Fibroblast of villous mesenchyme (primary cell): ENCODE measurements around the gene ESRRB. TPM values are rescaled to one million over a fixed set of nuclear protein-coding genes. Genes with fewer than 3 reads are reported as not detected.

Experiments
- DNase-seq: peaks from one replicate; pipeline ENCODE4 v3.0.0-alpha.2; 2010; ENCODE audit warnings: low read depth
- H3K4me3 ChIP-seq: 2 replicates; pipeline ENCODE4 v1.5.1; 2011; ENCODE audit warnings: low read depth, mild to moderate bottlenecking, low read length
- total RNA-seq: library from RNA; depleted of rRNA; stranded (reverse); fragments of >200 nt; gene quantifications from 2 replicates; pipeline ENCODE4 v1.2.3, GENCODE V29; 2012
- TF ChIP-seq, protein P1 (sequence below): IDR thresholded peaks from 2 replicates; pipeline ENCODE4 v1.5.1; 2012; ENCODE audit warnings: low read depth, mild to moderate bottlenecking, low read length; ENCODE audit not compliant: insufficient read depth

ESRRB gene
- total RNA-seq, 1 donor, result not detected

DNA sequence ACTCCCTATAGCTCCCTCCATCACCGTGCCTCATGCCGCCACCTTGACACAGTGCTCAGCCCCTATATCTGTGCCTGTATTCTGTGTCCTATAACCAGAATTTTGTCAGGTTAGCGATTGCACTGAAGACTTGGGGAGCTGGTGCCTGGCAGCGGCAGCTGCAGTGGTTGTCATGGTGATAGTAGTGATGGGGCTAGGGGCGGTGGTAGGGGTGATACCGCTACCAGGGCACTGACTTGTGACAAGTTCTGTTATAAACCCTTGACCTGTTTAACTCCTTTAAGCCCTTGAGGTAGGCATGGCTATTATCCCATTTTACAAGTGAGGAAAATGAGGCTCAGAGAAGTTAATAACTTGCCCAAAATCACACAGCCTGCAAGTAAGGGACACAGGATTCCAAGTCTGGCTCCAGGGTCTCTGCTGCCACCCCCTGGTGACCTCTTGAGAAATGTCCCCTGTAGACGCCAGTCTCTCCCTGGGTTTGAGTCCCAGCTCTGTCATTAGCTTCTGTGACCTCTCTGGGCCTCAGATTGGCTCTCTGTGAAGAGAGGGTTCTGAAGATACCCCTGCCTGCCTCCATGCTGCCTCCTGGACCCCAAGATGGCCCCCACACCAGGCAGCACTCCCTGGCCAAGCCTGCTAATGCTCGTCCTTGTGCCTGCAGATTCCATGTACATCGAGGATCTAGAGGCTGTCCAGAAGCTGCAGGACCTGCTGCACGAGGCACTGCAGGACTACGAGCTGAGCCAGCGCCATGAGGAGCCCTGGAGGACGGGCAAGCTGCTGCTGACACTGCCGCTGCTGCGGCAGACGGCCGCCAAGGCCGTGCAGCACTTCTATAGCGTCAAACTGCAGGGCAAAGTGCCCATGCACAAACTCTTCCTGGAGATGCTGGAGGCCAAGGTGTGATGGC, 121.9 kb downstream of the ESRRB start:
- no peak overlapping the region for H3K4me3 ChIP-seq
- no peak for DNase-seq
- TF ChIP-seq, protein P1, sequence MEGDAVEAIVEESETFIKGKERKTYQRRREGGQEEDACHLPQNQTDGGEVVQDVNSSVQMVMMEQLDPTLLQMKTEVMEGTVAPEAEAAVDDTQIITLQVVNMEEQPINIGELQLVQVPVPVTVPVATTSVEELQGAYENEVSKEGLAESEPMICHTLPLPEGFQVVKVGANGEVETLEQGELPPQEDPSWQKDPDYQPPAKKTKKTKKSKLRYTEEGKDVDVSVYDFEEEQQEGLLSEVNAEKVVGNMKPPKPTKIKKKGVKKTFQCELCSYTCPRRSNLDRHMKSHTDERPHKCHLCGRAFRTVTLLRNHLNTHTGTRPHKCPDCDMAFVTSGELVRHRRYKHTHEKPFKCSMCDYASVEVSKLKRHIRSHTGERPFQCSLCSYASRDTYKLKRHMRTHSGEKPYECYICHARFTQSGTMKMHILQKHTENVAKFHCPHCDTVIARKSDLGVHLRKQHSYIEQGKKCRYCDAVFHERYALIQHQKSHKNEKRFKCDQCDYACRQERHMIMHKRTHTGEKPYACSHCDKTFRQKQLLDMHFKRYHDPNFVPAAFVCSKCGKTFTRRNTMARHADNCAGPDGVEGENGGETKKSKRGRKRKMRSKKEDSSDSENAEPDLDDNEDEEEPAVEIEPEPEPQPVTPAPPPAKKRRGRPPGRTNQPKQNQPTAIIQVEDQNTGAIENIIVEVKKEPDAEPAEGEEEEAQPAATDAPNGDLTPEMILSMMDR, result no peak

DNA sequence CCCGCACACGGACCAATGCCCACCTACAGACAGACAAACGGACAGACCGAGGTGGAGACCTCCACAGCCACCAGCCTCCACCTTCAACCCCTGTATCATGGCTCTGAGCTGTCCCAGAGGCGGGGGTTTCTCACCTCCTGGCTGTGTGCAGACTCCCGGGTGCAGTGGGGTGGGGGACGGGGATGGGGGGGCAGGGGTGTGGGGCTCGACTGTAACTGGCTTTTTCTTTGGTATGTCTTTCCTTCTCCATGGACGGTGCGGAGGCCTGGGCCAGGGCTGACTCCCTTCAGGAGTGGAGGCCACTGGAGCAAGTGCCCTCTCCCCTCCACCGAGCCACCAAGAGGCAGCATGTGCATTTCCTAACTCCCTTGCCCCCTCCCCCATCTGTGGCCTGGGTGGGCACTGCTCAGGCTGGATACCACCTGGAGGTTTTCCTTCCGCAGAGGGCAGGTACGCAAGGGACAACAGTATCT, 122.6 kb downstream of the ESRRB start:
- no peak overlapping the region for H3K4me3 ChIP-seq
- TF ChIP-seq, protein P1, result no peak
- no peak for DNase-seq

DNA sequence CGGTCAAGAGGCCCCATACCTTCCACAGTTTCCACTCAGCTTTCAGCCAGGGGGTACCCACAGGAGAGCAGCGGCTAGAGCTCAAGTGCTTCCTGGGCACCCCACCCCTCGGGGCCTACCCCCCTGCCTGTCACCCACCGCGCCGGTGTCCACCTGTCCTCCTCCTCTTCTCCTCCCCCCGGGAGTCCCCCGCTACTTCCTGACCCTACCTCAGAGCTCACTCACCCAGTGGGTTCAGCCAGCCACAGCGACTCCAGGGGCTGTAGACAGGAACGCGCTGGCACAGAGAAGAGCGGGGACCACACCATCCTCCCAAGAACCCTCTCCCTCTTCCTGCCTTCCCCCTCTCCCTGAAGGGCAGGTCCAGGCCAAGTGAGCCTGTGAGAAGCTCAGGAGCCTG, 123.0 kb downstream of the ESRRB start:
- no peak for DNase-seq
- TF ChIP-seq, protein P1, result no peak
- H3K4me3 ChIP-seq, result no peak overlapping the region

DNA sequence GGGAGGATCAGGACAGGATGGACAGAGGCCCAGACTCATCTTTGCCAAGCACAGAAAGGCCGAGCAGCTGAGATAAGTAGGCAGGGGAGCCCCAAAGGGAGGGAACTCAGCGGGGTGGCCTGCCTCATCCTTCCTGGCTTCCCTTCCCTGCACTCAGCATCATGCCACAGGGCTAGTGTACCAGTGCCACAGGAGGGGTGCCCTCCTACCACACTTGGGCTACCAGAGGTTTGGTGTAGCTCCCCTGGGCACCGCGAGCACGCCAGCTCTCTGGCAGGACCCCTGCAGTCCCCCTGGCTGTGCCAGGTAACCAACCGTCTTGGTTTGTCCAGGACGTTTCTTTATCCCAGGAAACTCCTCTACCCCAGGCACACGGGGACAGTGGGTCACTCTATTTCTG, 123.5 kb downstream of the ESRRB start:
- no peak overlapping the region for H3K4me3 ChIP-seq
- TF ChIP-seq, protein P1, result no peak
- DNase-seq, result no peak

DNA sequence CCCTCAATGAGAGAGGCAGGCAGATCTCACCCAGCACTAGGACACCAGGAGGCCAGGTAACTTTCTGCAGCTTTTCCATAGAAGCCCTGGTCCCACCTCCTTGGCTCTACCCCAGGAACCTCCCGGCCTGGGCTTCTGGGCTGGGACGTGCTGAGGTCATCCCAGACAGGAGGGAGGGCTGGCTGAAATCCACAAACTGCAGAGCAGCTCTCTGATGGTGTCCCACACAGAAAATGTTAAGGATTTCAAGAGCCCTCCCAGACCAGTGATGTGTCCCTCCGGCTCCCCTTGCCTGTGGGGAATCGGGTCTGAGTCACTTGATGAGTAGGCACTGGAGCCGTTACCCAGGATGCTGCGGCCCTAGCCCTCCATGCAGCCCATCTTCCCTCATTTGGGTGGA, 124.1 kb downstream of the ESRRB start:
- no peak overlapping the region for H3K4me3 ChIP-seq
- DNase-seq, result no peak
- TF ChIP-seq, protein P1, result no peak

DNA sequence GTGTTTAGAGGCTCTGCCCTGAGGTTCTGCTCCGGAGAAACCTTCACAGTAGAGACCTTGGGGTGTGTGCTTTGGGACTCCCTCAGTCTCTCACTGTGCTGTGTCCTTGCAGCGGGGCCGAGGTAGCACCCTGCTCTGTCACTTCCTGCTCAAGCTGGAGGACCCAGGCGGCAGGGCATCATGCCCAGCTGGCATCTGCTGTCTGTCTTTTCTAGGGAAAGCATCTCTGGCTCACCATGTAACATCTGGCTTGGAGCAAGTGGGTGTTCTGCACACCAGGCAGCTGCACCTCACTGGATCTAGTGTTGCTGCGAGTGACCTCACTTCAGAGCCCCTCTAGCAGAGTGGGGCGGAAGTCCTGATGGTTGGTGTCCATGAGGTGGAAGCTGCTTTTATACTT, 124.5 kb downstream of the ESRRB start:
- no peak overlapping the region for H3K4me3 ChIP-seq
- TF ChIP-seq, protein P1, result no peak
- no peak for DNase-seq

DNA sequence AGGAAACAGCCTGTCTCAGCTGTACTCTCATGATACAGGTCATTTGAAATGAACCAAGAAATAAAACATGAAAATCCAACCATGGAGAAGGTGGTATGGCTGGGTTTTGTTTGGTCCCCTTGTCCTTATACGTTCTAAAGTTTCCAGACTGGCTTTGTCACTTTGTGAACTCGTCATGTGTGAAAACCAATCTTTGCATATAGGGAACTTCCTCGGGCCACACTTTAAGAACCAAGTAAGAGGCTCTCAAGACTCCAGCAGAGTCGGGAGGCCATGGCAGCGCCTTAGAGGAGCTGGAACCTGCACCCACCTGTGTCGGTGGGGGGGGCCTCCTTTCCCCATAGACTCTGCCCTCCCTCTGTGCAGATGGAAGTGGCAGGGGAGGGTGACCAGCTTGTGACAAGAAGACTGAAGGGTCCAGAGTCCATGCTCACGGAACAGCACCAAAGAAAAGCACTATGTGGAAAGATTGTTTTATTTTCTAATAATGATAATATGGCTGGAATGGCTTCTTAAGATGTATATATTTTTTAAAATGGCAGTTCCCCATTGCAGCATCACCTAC, 125.3 kb downstream of the ESRRB start:
- TF ChIP-seq, protein P1, result no peak
- DNase-seq, result no peak
- H3K4me3 ChIP-seq, result no peak overlapping the region
